ENCODE results near the gene LAGE3. TPM values are rescaled to one million over a fixed set of nuclear protein-coding genes. Genes with fewer than 3 reads are reported as not detected.

The LAGE3 gene
- total and polyA plus RNA-seq, 2 of the 8 experiments (the other 6 are each of a cell fraction or from before 2014, with no cell fraction given) = 44.5 to 102 TPM

GRCh38 chrX:154485150-154486051, 6.3 kb upstream of the LAGE3 start (continued):
- no peak for TF ChIP-seq SAP30 (IDR thresholded peaks at IDR 0.05; ENCODE audit: insufficient read depth, insufficient replicate concordance, low read length)
- TF ChIP-seq CBX8 (IDR thresholded peaks at IDR 0.05; ENCODE audit: borderline replicate concordance, low read depth, low read length) = no peak
- no peak for TF ChIP-seq CHD1 (IDR thresholded peaks at IDR 0.05; ENCODE audit: low read depth, low read length)
